ENCODE measurements around the gene NMNAT1.

- no peak for TF ChIP-seq POLR2A (IDR thresholded peaks at IDR 0.05)
- TF ChIP-seq CTCF (IDR thresholded peaks at IDR 0.05): no peak
These were observed 41.7 kb downstream of the NMNAT1 start for GRCh38 chr1:9985001-9985400.

Data from transverse colon (tissue), 3 donors.